ENCODE measurements around the gene ADAP1. TPM values are rescaled to one million over a fixed set of nuclear protein-coding genes. Genes with fewer than 3 reads are reported as not detected.
"Not testable (repeated sequence)": the region's sequence is repeated elsewhere in the genome, so short reads cannot be mapped to it uniquely, and the experiment has no call there.

Gene ADAP1
- total RNA-seq, 1 donor from 2014 or later = 5.9 TPM

DNA sequence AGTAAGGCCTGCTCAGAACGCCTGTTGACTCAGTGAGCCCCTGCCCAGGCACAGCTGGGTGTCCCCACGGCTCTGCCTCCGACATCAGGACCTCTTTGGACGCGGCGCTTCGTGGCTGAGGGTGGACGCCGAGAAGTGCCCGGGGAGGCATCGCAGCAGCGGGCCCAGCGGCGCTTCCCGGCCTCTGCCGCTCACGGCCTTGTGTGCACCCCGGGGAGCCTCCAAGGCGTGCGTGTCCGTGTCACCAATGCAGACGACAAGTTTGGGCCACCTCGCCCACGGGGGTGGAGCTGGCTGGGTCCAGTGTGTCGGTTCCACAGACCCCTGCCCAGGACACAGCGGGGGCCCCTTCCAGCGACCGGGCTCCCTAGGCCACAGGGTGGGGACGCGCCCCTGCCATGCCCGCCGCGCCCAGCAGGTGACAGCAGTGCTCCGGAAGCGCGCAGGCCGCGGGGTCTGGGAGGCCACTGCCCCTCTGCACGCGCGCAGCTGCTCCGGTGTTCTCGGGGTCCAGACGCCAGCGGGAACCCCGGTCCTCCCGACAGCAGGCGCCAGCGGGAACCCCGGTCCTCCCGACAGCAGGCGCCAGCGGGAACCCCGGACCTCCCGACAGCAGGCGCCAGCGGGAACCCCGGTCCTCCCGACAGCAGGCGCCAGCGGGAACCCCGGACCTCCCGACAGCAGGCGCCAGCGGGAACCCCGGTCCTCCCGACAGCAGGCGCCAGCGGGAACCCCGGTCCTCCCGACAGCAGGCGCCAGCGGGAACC is 45.7 kb downstream of the ADAP1 start:
- not testable (repeated sequence) for DNase-seq

DNA sequence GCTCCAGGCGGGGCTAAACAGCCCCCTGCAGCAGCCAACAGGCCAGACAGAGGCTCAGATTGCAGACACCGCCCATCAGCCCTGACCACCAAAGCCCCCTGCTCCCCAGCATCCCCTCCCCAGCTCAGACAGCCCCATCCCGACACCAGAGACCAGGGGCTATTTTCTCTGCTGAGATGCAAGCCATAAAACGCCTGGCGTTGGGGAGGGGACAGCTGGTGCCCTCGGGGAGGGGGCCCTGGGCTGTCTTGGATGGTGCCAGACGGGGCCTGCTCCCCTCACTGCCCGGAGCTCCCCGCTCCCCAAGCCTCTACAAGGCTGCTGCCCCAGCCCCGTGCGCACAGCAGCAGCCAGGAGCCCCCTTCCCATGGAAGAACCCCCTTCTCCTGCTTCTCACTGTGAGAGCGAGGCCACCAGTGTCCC is 46.3 kb downstream of the ADAP1 start:
- no peak for DNase-seq

DNA sequence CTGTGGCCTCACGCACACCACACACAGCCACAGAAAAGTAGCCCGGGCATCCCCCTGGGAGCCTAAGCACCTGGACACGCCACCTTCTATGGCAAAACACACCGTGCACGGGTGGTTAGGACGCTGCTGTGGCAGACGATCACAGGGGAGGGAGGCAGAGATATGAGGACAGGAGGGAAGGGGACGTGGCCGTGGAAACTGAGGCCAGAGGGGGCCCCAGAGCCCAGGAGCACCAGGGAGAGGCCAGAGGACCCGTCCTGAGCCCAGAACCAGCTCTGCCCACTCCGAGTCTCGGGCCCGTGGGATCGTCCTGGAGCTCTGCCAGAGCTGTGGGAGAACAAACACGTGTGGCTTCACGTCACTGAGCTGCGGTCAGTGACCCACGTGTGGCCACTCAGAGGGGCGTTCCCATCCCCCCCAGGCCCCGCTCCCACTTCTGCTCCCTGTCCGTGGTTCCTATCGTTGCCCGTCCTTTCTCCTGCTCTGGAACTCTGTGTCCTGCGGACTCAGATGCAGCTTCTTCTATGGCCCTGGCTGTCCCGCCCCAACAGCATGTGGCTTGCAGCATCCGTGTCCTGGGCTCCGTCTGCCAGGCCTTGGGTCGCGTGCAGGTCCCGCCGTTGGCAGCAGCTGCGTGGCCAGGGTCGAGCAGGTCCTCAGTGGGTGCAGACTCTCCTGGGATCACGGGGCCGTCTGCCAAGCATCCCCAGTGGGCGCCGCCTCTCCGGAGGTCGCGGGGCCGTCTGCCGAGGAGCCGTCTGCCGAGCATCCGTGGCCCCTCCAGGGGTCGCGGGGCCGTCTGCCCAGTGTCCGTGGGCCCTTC is 47.1 kb downstream of the ADAP1 start:
- DNase-seq = no peak

DNA sequence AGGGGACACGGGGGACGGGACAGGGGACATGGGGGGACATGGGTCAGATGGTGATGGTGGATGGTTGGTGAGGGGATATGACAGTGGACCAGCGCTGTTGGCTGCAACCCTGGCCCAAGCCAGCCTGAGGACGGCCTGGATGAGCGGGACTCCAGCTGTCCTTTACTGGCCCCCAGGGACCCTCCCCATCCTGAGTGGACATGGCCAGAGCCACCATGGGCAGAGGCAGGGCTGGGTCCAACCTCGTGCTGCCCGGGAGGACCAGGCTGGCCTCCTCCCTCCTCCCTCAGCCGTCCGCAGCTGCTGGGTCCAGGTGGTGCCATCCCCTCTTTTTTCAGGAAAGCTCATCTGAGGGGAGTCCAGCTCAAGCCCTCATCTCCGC is 47.7 kb downstream of the ADAP1 start:
- no peak for DNase-seq

DNA sequence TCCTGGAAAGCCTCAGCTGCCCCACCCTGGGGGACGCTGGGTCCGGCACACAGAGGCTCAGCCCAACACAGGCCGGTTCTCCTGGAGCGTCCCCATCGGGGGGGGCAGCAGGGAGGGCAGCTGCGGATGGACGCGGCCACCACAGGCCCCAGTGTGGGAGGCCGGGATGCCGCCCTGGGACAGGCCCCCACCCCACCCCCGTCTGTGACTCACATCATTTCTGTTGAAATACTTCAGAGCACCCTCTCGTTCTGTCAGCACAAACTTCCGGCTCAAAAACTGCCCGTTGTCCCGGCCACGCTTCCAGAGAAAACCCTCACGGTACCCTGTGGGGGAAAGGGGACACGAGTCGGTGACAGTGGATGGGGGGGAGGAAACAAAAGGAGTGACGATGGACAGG is 49.6 kb downstream of the ADAP1 start:
- no peak for DNase-seq

DNA sequence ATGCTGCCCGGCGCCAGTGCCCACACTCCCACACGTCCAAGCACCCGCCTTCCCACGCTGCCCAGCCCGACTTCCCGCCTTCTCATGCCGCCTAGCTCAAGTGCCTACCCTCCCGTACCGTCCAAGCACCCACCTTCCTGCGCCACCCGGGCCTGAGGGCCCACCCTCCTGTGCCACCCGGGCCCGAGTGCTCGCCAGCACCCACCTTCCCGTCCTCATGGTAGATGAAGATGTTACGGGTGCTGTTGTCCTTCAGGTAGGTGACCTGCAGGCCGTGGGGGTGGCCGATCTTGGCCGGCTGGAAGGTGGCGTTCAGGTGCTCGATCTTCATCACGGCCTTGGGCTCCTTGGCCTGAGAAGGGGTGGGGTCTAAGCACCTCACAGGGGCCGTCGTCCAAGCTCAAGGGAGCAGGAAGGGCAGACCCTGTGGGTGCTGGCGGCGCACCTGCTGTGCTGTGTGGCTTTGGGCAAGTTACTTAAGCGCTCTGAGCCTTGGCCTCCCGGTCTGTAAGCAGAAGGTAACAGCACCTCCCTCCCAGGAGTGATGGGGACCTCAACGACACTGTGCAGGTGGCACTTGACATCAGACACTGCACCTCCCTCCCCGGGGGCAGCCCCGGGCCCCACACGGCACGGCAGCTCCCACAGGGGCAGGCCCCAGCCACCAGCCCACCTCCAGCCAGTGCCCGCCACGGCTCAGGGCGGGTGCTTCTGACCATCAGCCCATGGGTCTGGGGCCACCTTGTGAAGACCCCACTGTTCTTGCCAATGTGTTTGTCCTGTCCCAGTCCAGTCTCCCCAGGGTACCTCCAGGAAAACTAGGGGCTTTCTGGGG is 50.3 kb downstream of the ADAP1 start:
- DNase-seq = no peak

DNA sequence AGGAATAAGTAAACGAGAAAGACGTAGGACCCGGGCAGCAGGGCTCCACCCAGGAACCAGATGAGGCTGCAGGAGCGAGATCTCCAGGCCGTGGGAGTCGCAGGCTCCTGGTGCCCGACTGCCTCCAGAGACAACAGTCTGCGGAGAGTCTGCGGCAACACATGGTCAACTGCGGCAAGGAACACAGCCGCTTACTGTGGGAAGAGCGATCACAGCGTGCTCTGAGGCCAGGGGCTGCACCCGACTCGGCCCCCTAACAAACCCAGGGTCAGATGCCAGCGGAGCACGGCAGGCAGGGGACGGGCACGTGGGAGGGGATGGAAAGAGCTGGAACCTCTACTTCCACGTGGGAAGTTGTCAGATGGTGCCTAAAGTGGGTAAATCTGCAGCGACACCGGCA is 51.5 kb downstream of the ADAP1 start:
- DNase-seq = no peak

DNA sequence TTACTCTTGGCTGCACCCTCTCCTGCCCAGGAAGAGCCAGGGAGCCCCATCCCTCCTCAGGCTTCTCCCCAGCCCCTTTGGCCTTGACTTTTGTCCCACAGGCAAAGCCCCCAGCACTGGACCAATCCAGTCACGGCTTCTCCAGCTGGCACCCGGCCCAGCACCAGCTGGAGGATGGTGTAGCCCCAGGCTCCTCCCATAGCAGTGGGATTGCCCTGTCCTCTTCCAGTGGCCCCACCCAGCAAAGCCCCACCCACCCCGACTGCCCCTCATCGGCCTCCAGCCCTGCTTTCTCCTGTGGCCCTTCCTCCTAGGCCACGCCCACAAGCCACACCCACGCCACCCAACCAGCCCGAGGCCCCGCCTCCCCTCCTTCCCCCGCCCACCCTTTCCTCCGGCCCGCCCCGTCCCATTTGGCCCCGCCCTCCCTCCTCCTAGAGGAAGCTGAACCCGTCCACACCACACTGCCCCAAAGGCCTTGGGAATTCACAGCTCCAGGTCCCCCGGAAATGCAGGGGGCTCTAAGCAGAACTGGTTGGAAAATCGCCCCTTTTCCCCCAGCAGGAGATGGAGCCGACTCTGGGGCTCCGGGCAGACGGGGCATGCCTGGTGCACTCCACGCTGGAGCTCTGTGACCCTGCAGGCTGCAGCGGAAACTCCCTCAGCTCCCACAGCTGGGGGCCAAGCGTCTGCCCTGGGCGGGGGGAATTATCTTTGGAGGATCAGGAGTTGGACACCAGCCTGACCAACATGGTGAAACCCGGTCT is 52.9 kb downstream of the ADAP1 start:
- DNase-seq = peak; percentile 30

DNA sequence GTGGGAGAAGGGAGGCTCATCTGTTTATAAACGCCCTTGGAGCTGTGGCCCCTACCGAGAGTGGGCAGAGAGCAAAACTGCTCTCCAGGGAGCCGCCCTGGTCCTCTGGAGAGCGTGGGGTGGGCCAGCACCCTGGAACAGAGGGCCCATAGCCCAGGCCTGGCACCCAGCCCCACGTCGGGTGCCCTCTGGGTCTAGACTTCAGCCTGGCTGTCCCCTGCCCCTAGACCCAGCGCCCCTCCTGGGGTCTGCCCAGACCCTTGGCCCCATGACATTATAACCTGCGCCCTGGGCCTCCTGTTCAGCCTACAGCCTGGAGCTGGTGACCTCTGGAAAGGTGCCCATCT is 53.5 kb downstream of the ADAP1 start:
- no peak for DNase-seq

DNA sequence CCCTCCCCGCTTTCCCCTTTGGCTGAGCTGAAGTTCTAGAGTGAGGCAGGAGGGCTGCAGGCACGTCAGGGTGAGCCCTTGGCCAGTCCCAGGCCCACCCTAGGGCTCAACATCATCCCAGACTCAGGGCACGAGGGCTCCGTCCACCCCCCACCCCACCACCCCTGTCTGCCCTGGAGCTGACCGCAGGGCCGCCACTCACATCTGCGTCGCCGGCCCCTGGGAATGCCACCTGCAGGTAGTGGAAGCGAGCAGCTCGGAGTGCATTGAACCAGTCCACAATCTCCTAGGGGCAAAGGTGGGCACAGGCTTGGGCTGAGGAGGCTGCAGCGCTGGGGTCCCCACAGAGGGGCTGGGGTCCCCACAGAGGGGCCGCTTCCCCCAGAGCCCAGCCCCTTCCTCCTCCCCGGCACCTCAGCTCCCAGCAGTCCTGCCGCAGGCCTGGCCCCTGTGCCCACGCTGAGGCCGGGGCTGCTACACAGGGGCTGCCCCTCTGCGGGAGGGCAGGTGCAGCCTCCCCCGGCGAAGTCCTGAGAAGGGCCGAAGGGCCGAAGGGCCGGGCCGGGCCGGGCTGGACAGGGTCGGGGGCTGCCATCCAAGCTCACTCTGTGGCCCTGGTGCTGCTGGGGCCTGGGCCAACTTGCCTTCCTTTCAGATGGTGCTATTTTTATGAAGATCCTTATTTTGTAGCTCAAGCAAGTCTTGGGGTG is 54.0 kb downstream of the ADAP1 start:
- no peak for DNase-seq

DNA sequence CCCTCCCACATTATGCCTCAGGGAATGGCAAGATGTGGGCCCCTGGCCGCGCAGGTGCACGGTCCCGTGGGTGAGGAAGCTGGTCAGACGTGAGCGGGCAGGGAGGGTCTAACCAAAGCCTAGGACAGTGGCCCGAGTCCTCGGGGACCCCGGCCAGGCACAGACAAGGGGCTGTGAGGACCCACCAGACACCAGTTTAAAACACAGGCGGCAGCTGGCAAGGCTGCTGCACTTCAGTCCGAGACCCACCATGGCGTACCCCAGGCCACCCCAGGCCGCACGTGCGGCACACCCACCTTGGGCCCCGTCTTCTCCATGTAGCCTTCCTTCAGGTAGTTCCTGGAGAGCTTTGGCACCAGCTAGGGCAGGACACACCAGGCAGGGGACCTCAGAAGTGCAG is 54.7 kb downstream of the ADAP1 start:
- DNase-seq = no peak

DNA sequence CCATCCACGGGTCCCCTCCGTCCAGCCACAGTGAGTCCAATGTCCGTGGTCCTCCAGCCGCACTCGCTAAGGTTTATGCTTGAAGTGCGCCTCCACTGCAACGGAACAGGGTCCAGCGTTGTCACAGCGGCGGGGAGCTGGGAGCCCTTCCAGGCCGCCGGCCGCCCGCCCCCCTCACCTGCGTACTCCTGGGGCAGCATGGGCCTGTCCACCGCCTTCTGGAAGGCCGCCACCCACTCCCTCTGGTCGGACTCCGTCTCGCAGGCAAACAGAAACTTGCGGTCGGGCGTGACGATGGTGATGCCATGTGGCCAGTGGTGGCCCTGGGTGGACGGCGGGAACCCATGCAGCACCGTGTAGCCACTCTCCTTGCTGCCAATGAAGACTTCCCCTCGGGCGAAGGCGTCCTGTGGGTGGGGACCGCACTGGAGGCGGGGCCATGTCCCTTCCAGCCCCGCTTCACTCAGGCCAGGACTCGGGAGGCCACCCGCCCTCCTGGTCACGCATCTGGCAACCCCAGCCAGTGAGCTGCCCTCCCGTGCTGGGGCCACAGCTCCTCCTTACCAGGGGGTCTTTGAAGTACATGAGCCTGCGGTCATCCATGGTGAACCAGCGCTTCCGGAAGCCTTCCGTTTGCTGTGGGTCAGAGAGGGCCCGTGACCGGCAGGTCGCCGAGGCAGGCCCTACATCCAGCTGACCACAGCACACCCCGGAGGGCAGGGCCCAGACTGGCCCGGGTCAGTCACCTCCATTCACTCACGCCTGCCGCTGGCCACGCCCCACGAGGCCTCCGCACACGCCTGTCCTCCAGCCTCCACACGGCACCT is 55.4 kb downstream of the ADAP1 start:
- DNase-seq = no peak

DNA sequence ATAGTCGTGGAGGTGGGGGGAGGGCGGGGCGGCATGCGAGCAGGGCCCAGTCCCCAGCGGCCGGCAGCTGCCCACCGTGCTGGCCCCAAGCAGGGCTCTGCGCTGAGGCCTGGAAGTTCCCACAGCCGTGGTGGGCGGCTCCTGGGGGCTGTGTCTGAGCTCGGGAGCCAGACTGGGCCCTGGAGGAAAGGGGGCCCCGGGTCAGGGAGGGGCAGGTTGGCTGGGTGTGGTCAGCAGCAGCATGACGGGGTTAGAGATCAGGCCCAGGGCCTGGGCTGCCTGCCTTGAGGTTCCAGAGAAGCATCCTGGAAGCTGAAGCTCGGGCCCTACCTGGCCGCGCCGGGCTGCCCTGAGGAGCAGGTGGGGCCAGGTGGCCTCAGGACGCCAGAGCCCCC is 56.0 kb downstream of the ADAP1 start:
- DNase-seq = no peak

DNA sequence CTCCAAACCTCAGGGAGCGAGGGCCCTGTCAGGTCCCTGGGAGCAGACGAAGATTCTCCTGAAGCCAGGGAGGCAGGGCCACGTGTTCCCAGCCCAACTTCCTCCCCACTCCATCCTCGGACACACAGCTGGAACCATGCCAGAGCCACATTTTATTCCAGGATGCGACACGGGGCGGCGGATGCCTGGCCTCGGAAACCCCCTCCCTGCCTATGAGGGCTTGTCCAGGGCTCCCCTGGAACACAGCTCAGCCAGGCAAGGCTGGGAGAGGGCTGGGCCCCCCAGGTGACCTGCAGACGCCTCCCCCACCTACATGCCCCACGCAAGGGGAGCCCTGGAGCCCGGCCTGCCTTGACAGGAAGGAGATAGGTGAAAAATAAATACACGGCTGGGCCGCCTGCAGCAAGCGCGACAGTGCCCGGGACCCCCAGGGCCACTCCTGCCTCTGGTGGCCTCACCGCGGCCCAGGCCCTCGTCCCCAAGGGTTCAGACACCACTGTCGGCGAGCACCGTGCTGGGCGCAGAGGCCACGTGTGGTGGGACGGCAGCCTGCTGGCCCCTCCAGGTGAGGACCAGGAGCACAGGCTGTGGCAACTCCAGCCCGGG is 56.6 kb downstream of the ADAP1 start:
- DNase-seq = no peak

DNA sequence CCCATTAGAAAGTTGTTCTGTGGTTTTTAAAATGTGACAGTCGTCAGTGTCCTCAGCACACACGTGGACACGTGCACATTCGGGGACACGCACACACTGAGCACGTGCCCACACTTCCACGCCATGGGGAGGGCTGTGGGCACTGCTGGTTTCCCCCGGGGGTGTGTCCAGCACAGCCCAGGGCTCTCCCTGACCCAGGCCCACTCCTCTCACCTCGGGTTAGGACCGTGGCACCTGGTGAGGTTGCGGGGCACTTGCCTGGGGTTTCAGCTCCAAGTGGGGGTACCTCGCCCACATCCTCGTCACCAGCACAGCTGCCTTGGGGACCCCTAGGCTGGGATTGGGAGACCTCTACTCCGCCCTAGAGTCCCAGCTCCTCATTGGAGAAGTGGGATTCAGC is 57.4 kb downstream of the ADAP1 start:
- DNase-seq = no peak

DNA sequence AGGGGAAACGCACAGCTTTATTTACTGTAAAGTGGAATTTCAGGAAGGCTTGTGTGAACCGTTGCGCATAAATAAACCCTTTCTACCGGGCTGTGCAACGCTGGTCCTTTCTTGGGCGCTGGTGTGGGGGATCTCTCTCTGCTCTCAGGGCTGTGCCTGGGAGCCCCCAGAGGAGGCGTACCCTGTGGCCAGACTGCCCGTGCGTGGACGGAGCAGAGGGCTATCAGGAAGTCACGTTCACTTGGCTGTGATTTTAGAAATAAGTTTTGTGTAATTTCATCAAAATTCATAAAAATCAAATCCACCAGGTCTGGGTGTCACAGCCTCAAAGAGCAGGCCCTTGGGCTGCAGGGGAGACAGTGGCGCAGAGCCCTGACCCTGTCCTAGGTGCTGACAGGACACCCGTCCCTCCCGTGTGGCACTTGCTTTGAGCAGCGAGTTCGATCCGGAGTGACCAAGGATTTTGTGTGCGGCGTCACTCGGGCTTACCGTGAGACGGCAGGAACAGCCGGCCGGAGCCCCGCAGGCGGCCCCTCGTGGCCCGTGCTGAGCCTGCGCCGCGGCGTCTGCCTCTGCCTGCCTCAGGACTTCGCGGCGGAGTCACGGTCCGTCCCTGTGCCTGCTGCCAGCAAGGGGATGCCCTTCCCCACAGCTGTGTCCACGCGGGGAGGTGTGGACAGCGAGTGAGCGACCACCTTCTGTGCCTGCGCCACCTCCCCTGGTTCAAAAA is 58.0 kb downstream of the ADAP1 start:
- no peak for DNase-seq

DNA sequence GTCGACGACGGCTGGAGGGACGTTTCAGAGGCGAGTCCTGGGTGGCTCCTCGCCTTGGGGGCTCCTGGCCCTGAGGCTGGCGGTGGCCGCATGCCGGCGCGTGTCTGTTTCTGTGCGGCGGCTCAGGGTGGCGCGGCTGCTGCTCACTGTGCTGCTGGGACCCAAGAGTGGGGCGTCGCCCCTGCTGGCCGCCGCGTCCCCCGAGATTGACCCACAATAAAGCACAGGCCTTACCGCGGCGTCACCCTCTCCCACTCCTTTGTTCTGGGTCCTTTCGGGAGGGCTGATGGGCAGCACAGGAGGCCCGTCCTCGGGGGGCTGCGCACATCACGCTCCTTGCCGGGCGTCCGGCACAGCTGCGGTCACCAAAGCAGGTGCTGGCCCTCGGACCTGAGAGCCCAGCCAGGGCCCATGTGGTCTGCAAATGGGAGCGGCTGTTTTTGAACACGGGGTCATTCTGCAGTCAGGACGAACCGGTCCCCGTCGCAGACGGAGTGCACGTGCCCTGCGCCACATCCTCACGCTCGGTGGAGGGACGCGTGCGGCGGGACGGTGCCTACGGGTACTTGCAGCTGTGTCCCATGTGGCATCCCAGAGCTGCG is 58.9 kb downstream of the ADAP1 start:
- DNase-seq = no peak

DNA sequence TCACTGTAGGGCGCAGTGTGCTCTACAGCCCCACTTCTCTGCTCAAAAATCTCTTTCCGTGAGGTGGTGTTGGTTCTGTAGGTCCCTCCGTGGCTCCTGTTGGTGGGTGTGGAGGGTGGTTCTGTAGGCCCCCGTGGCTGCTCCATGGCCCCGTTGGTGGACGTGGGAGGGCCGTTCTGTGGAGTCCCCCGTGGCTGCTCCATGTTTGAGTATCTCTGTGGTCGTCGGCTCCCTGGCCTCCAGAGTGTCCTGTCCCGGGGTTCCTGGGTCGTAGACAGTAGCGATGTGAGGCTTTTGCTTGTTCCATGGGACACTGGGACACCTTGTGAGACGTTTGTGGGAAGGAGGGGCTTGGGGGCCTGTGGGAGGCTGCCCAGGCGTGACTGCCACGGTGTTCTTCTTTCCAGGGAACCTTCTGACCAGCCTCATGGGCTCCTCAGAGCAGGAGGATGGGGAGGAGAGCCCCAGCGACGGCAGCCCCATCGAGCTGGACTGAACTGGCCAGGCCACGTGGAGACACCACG is 59.5 kb downstream of the ADAP1 start:
- no peak for DNase-seq

Data from skin of body (tissue), 2 donors.